Thyroid gland (tissue), 4 donors: Measurements from ENCODE around the gene CALHM2.
"Not testable (repeated sequence)": the region's sequence is repeated elsewhere in the genome, so short reads cannot be mapped to it uniquely, and the experiment has no call there.

Experiments used
- CTCF ChIP-seq, 6 experiments: fragments of 200-600 bp in 3 of 6; fragments of 450-650 bp in 3 of 6; sonication (generic) in 3 of 6; IDR thresholded peaks; one replicate each; pipeline ENCODE4 v1.5.1; 2016 to 2019; ENCODE audit warnings: antibody characterized with exemption in 6 of 6, mild to moderate bottlenecking in 2 of 6, inconsistent platforms in 1 of 6, moderate library complexity in 1 of 6
- POLR2A ChIP-seq, 2 donors: fragments of 450-650 bp; IDR thresholded peaks; one replicate each; pipeline ENCODE4 v1.6.1; 2017; ENCODE audit warnings: antibody characterized with exemption in 2 of 2, mild to moderate bottlenecking in 2 of 2, moderate library complexity in 1 of 2

GRCh38 chr10:103417148-103417469, 35.1 kb downstream of the CALHM2 start:
- TF ChIP-seq CTCF, POLR2A (IDR thresholded peaks at IDR 0.05): not testable (repeated sequence)
